WTC11 (cell line): ENCODE data around the gene MAPT.

Source experiments
- ATF1 ChIP-seq: sonication (generic); formaldehyde crosslinking; IDR thresholded peaks from 2 replicates; pipeline ENCODE4 v1.8.1; 2023; ENCODE audit warnings: mild to moderate bottlenecking, moderate library complexity, missing genetic modification reagents
- ATF2 ChIP-seq: sonication (generic); formaldehyde crosslinking; IDR thresholded peaks from 2 replicates; pipeline ENCODE4 v1.8.1; 2022; ENCODE audit warnings: low read depth, missing genetic modification reagents, borderline replicate concordance
- KAT7 ChIP-seq: sonication (generic); formaldehyde crosslinking; IDR thresholded peaks from 2 replicates; pipeline ENCODE4 v1.8.1; 2023; ENCODE audit warnings: missing genetic modification reagents, mild to moderate bottlenecking, borderline replicate concordance
- PRDM15 ChIP-seq: sonication (generic); formaldehyde crosslinking; IDR thresholded peaks from 2 replicates; pipeline ENCODE4 v1.8.0; 2022; ENCODE audit warnings: missing genetic modification reagents
- TF ChIP-seq, protein P1 (sequence below): fragments of 200-600 bp; IDR thresholded peaks from 2 replicates; pipeline ENCODE4 v1.8.0; 2022; ENCODE audit warnings: antibody characterized with exemption
- TF ChIP-seq, protein P2 (sequence below): sonication (generic); formaldehyde crosslinking; IDR thresholded peaks from 2 replicates; pipeline ENCODE4 v1.8.0; 2022; ENCODE audit warnings: mild to moderate bottlenecking, missing genetic modification reagents
- TF ChIP-seq, protein P3 (sequence below): sonication (generic); formaldehyde crosslinking; IDR thresholded peaks from 2 replicates; pipeline ENCODE4 v1.8.1; 2022; ENCODE audit warnings: mild to moderate bottlenecking, missing genetic modification reagents, moderate library complexity, borderline replicate concordance

DNA sequence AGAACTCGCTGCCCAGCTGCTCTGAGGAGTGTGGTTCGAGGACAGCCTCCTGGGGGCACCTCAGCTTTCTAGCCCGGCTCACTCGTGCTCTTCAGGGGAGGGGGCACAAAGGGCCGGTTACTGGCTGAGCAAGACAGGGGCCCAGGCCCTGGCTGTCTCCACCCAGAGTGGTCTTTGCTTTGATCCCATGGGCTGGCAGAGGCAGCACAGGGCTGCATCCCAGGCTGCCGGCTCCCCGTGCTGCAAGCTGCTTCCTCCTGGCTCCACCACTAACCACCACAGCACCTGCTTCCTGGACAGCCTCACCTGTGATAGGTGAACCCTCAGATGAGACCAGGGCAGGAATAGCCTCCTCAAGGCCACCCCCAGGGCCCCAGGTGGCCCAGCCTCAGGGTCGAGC is 42.9 kb upstream of the MAPT start:
- TF ChIP-seq ATF1 (CRISPR knock-in tag) = no peak
- TF ChIP-seq, protein P1, sequence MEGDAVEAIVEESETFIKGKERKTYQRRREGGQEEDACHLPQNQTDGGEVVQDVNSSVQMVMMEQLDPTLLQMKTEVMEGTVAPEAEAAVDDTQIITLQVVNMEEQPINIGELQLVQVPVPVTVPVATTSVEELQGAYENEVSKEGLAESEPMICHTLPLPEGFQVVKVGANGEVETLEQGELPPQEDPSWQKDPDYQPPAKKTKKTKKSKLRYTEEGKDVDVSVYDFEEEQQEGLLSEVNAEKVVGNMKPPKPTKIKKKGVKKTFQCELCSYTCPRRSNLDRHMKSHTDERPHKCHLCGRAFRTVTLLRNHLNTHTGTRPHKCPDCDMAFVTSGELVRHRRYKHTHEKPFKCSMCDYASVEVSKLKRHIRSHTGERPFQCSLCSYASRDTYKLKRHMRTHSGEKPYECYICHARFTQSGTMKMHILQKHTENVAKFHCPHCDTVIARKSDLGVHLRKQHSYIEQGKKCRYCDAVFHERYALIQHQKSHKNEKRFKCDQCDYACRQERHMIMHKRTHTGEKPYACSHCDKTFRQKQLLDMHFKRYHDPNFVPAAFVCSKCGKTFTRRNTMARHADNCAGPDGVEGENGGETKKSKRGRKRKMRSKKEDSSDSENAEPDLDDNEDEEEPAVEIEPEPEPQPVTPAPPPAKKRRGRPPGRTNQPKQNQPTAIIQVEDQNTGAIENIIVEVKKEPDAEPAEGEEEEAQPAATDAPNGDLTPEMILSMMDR = no peak
- TF ChIP-seq ATF2 = no peak
- TF ChIP-seq, protein P2, sequence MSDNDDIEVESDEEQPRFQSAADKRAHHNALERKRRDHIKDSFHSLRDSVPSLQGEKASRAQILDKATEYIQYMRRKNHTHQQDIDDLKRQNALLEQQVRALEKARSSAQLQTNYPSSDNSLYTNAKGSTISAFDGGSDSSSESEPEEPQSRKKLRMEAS (CRISPR knock-in tag) = no peak
- no peak for TF ChIP-seq KAT7 (CRISPR knock-in tag)
- TF ChIP-seq, protein P3, sequence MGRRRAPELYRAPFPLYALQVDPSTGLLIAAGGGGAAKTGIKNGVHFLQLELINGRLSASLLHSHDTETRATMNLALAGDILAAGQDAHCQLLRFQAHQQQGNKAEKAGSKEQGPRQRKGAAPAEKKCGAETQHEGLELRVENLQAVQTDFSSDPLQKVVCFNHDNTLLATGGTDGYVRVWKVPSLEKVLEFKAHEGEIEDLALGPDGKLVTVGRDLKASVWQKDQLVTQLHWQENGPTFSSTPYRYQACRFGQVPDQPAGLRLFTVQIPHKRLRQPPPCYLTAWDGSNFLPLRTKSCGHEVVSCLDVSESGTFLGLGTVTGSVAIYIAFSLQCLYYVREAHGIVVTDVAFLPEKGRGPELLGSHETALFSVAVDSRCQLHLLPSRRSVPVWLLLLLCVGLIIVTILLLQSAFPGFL = no peak
- TF ChIP-seq PRDM15 (CRISPR knock-in tag) = no peak
